H1 (cell line): ENCODE measurements around the gene KRT72. TPM values are rescaled to one million over a fixed set of nuclear protein-coding genes. Genes with fewer than 3 reads are reported as not detected.

Source experiments
- CTCF ChIA-PET: fragments of 300-600 bp; sonication (Branson Sonifier 250); formaldehyde crosslinking; loops from one replicate; lab custom pipeline; 2021; ENCODE audit not compliant: partially characterized antibody; lab: Charles Lee
- POLR2A ChIA-PET: fragments of 300-600 bp; sonication (Branson Sonifier 250); formaldehyde crosslinking; loops from one replicate; lab custom pipeline; 2021; ENCODE audit warnings: inconsistent platforms; ENCODE audit not compliant: partially characterized antibody; lab: Charles Lee
- DNase-seq, 2 experiments: peaks; one replicate each; pipeline versions ENCODE4 v3.0.0 to v3.0.0-alpha.2; 2010 to 2022; ENCODE audit warnings: low spot score in 2 of 2, low read depth in 1 of 2, mixed read lengths in 1 of 2
- FAIRE-seq: peaks from 2 replicates; lab custom pipeline; 2011; peaks lifted over from hg19 to GRCh38; lab: Jason Lieb, UNC
- H2AFZ ChIP-seq: 2 replicates; pipeline ENCODE4 v1.8.1; 2012; ENCODE audit warnings: low read length, inconsistent platforms
- H2AK5ac ChIP-seq: 2 replicates; pipeline ENCODE4 v1.6.1; 2013; ENCODE audit warnings: low read depth, low read length
- H2BK120ac ChIP-seq: replicated peaks from 2 replicates; pipeline ENCODE3; 2013; ENCODE audit warnings: low read depth, low read length, inconsistent platforms
- H2BK12ac ChIP-seq: 2 replicates; pipeline ENCODE4 v1.6.1; 2013; ENCODE audit warnings: low read depth, low read length
- H2BK15ac ChIP-seq: 2 replicates; pipeline ENCODE4 v1.6.1; 2013; ENCODE audit warnings: low read length
- H2BK20ac ChIP-seq: 2 replicates; pipeline ENCODE4 v1.6.1; 2013; ENCODE audit warnings: low read length
- H2BK5ac ChIP-seq: 2 replicates; pipeline ENCODE4 v1.6.1; 2013; ENCODE audit warnings: low read depth, low read length
- H3K14ac ChIP-seq: 2 replicates; pipeline ENCODE4 v1.6.1; 2013; ENCODE audit warnings: inconsistent platforms; ENCODE audit not compliant: insufficient read length
- H3K18ac ChIP-seq: 2 replicates; pipeline ENCODE4 v1.6.1; 2013; ENCODE audit warnings: low read length; ENCODE audit errors: extremely low read depth
- H3K23ac ChIP-seq: 2 replicates; pipeline ENCODE4 v1.6.1; 2013; ENCODE audit warnings: inconsistent platforms; ENCODE audit not compliant: insufficient read length
- H3K23me2 ChIP-seq: 2 replicates; pipeline ENCODE4 v1.6.1; 2013; ENCODE audit warnings: low read depth, low read length
- H3K27ac ChIP-seq: 2 replicates; pipeline ENCODE4 v1.6.1; 2011; ENCODE audit warnings: low read depth, low read length, inconsistent platforms
- H3K27me3 ChIP-seq, 4 experiments: replicated peaks in 1 of 4; 1 replicate in 1 of 4; 2 replicates in 3 of 4; pipeline versions ENCODE4 v1.6.1 to v1.8.1; 2011 to 2013; ENCODE audit warnings: low read length in 3 of 4, mild to moderate bottlenecking in 3 of 4, inconsistent platforms in 2 of 4, mixed read lengths in 2 of 4, moderate library complexity in 1 of 4; ENCODE audit not compliant: control insufficient read depth in 3 of 4, insufficient read depth in 3 of 4; ENCODE audit errors: extremely low read depth in 1 of 4
- H3K36me3 ChIP-seq, 4 experiments: 2 replicates each; pipeline versions ENCODE4 v1.6.1 to v1.8.1; 2011 to 2013; ENCODE audit warnings: mild to moderate bottlenecking in 4 of 4, low read length in 3 of 4, moderate library complexity in 2 of 4, control low read depth in 1 of 4, inconsistent platforms in 1 of 4; ENCODE audit not compliant: insufficient read depth in 4 of 4, control insufficient read depth in 2 of 4
- H3K4ac ChIP-seq: replicated peaks from 2 replicates; pipeline ENCODE3; 2013; ENCODE audit warnings: low read length, low read depth, mixed read lengths, inconsistent platforms; ENCODE audit not compliant: insufficient read length
- H3K4me1 ChIP-seq, 4 experiments: replicated peaks in 1 of 4; 1 replicate in 1 of 4; 2 replicates in 3 of 4; pipeline versions ENCODE4 v1.6.1 to v1.8.1; 2011 to 2013; ENCODE audit warnings: low read length in 3 of 4, inconsistent platforms in 2 of 4, mixed read lengths in 1 of 4; ENCODE audit not compliant: insufficient read depth in 4 of 4, control insufficient read depth in 3 of 4
- H3K4me2 ChIP-seq, 2 experiments: 2 replicates each; pipeline versions ENCODE4 v1.6.1 to v1.8.1; 2011 to 2013; ENCODE audit warnings: low read depth in 2 of 2, low read length in 2 of 2, control low read depth in 1 of 2, inconsistent platforms in 1 of 2, mild to moderate bottlenecking in 1 of 2; ENCODE audit not compliant: insufficient read depth in 1 of 2
- H3K4me3 ChIP-seq, 4 experiments: fragments of 200-600, 300-600 bp in 1 of 4; sonication (generic), shearing (Covaris generic), sonication (Bioruptor Twin) in 1 of 4; 2 replicates each; pipeline versions ENCODE4 v1.5.1 to v1.8.1; 2011 to 2016; ENCODE audit warnings: low read length in 4 of 4, low read depth in 3 of 4, control low read depth in 2 of 4, inconsistent platforms in 2 of 4, mild to moderate bottlenecking in 2 of 4, mixed read lengths in 1 of 4, moderate library complexity in 1 of 4; ENCODE audit not compliant: insufficient read depth in 2 of 4; ENCODE audit errors: extremely low read depth in 1 of 4
- H3K56ac ChIP-seq: replicated peaks from 2 replicates; pipeline ENCODE3; 2013; ENCODE audit warnings: low read depth, mild to moderate bottlenecking, mixed read lengths, low read length, inconsistent platforms; ENCODE audit not compliant: insufficient read length
- H3K79me1 ChIP-seq: 2 replicates; pipeline ENCODE4 v1.6.1; 2013; ENCODE audit warnings: low read depth, low read length, control low read depth
- H3K79me2 ChIP-seq, 2 experiments: 2 replicates each; pipeline versions ENCODE4 v1.6.1 to v1.8.1; 2012 to 2013; ENCODE audit warnings: low read length in 2 of 2, mild to moderate bottlenecking in 2 of 2, inconsistent platforms in 1 of 2; ENCODE audit not compliant: insufficient read depth in 2 of 2, control insufficient read depth in 1 of 2
- H3K9ac ChIP-seq, 4 experiments: replicated peaks in 1 of 4; 1 replicate in 1 of 4; 2 replicates in 3 of 4; pipeline versions ENCODE4 v1.6.1 to v1.8.1; 2011 to 2013; ENCODE audit warnings: low read depth in 3 of 4, low read length in 3 of 4, control low read depth in 2 of 4, mild to moderate bottlenecking in 2 of 4, moderate library complexity in 2 of 4, inconsistent platforms in 1 of 4; ENCODE audit errors: extremely low read depth in 1 of 4
- H3K9me3 ChIP-seq, 2 experiments: 2 replicates each; pipeline versions ENCODE4 v1.6.1 to v1.8.1; 2012 to 2013; ENCODE audit warnings: mild to moderate bottlenecking in 2 of 2, moderate library complexity in 2 of 2, control low read depth in 1 of 2, inconsistent platforms in 1 of 2, low read depth in 1 of 2, low read length in 1 of 2, mixed read lengths in 1 of 2; ENCODE audit not compliant: insufficient read depth in 2 of 2
- H4K20me1 ChIP-seq, 2 experiments: replicated peaks in 1 of 2; 2 replicates each; pipeline versions ENCODE3 to v1.8.1; 2011 to 2013; ENCODE audit warnings: inconsistent platforms in 2 of 2, low read length in 2 of 2, mild to moderate bottlenecking in 1 of 2; ENCODE audit not compliant: insufficient read depth in 2 of 2, control insufficient read depth in 1 of 2
- H4K5ac ChIP-seq: 2 replicates; pipeline ENCODE4 v1.6.1; 2013; ENCODE audit warnings: low read length, low read depth, mixed read lengths, inconsistent platforms; ENCODE audit not compliant: insufficient read length
- H4K8ac ChIP-seq: 2 replicates; pipeline ENCODE4 v1.8.0; 2013; ENCODE audit warnings: mild to moderate bottlenecking, moderate library complexity, low read length, inconsistent platforms; ENCODE audit not compliant: insufficient read depth; ENCODE audit errors: extremely low read depth
- H4K91ac ChIP-seq: replicated peaks from 2 replicates; pipeline ENCODE3; 2013; ENCODE audit warnings: low read length, mixed read lengths, inconsistent platforms; ENCODE audit not compliant: insufficient read length
- ASH2L ChIP-seq: fragments of 200-600, 300-600 bp; sonication (generic); IDR thresholded peaks from one replicate; pipeline ENCODE4 v1.7.1; 2017; ENCODE audit warnings: low read length
- GABPA ChIP-seq: IDR thresholded peaks from 2 replicates; pipeline ENCODE4 v1.6.1; 2011; ENCODE audit warnings: mild to moderate bottlenecking, low read length, moderate library complexity, borderline replicate concordance; ENCODE audit not compliant: insufficient read depth
- MAFK ChIP-seq: IDR thresholded peaks from 2 replicates; pipeline ENCODE4 v1.6.1; 2012; ENCODE audit warnings: low read depth, mild to moderate bottlenecking, improper control_type of control experiment, low read length
- POLR2A ChIP-seq, 2 experiments: IDR thresholded peaks; 1 replicate in 1 of 2; 2 replicates in 1 of 2; pipeline ENCODE4 v1.6.1; 2011; ENCODE audit warnings: low read depth in 2 of 2, low read length in 2 of 2, mild to moderate bottlenecking in 2 of 2; ENCODE audit errors: control extremely low read depth in 1 of 2
- SP2 ChIP-seq: IDR thresholded peaks from 2 replicates; pipeline ENCODE4 v1.6.1; 2012; ENCODE audit warnings: mild to moderate bottlenecking, low read length, inconsistent platforms
- WGBS, 2 experiments: shearing (Covaris generic) in 1 of 2; methylation state at CpG; one replicate each; pipeline versions ENCODE4 v1.1.6 to v1.1.7; 2013 to 2015; ENCODE audit warnings: low lambda C conversion rate in 2 of 2, mixed read lengths in 2 of 2, inconsistent platforms in 1 of 2, low coverage in 1 of 2, missing lambda C conversion rate in 1 of 2; ENCODE audit not compliant: insufficient replicate concordance in 2 of 2, insufficient coverage in 1 of 2, insufficient read length in 1 of 2; ENCODE audit errors: extremely low coverage in 1 of 2, missing lambda C conversion rate in 1 of 2; 5-methylcytosine and 5-hydroxymethylcytosine counted together
- polyA plus RNA-seq, 7 experiments: library from polyadenylated mRNA; depleted of rRNA in 3 of 7; stranded (reverse) in 5 of 7; unstranded in 2 of 7; fragments of >200 nt in 5 of 7; fragments of 200-250 nt in 2 of 7; gene quantifications; 1 replicate in 5 of 7; 2 replicates in 1 of 7; 4 replicates in 1 of 7; pipeline versions ENCODE4 v1.2.1 to v1.2.3, GENCODE V29; 2011 to 2013; ENCODE audit warnings: missing spikeins in 2 of 7, mixed read lengths in 2 of 7
- total RNA-seq: library from RNA; stranded (reverse); fragmentation: NEBNext Ultra II Directional; extraction: Animal tissue kit (Norgen Biotek cat#: 25700); gene quantifications from 2 replicates; pipeline ENCODE4 v1.2.1, GENCODE V29; 2021
- TF ChIP-seq, protein P1 (sequence below): IDR thresholded peaks from 2 replicates; pipeline ENCODE4 v1.6.1; 2012; ENCODE audit warnings: inconsistent platforms

The KRT72 gene
- total and polyA plus RNA-seq, 2 of the 8 experiments (the other 6 are each of a cell fraction or from before 2014, with no cell fraction given) = not detected

DNA sequence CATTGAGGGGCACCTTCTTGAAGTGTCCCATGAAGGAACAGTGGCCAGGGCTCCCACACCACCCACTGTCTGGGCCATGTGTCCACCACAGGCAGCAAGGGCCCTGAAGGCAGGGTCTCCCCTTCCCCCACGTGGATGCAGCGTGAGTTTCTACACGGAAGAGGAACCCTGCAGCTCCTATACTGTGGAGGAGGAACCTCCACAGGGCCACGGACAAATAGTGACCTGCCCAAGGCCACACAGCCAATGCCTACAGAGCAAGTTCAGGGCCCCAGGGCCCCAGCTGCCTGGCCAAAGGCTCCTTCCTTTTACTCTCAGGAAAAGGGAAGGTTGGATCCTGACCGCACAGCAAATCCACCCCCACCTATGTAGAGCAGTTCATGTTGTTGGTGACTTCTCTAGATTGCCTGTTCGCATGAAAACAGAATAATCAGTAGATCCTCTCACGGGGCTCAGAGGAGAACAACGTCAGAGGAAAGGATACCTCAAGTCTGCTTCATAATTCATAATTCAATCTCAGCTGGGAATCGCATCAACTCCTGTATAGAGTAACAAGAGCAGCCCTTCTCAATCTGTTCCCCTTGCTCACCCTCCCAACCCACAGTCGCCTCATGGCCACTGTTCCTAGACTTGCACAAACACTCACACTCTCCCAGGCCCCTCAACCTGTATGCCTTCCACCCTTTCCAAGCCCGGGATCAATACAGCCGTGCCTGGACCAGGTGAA, 28.2 kb upstream of the KRT72 start:
- no peak for FAIRE-seq

More for the DNA sequence above, 28.2 kb upstream of the KRT72 start:
- H3K14ac ChIP-seq = no peak overlapping the region
- H3K27ac ChIP-seq = no peak overlapping the region
- no peak overlapping the region for H2BK5ac ChIP-seq
- no peaks in the 10 kb centered on the region for H3K9me3 ChIP-seq
- no peak overlapping the region for H2BK15ac ChIP-seq
- H4K8ac ChIP-seq = no peak overlapping the region
- H4K20me1 ChIP-seq = no peaks in the 10 kb centered on the region
- H3K4me2 ChIP-seq = no peak overlapping the region
- POLR2A ChIA-PET = interaction anchor here (0.5 to 0.6 kb wide), 2 partner anchors 243 to 394 kb away, joined by 3 read pairs; no protein-coding TSS in a partner anchor
- H3K4me1 ChIP-seq = no peaks in the 10 kb centered on the region
- no peaks in the 10 kb centered on the region; the same call in 1 of the 2 replicates for H3K79me1 ChIP-seq
- H3K18ac ChIP-seq = no peak overlapping the region
- H2AFZ ChIP-seq = no peak overlapping the region
- no peak overlapping the region for H2BK20ac ChIP-seq
- no peak for TF ChIP-seq MAFK
- TF ChIP-seq ASH2L = no peak
- no peak for TF ChIP-seq SP2
- TF ChIP-seq, protein P1, sequence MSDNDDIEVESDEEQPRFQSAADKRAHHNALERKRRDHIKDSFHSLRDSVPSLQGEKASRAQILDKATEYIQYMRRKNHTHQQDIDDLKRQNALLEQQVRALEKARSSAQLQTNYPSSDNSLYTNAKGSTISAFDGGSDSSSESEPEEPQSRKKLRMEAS = no peak
- no peak for TF ChIP-seq GABPA
- no peak for TF ChIP-seq POLR2A (IDR thresholded peaks at IDR 0.05; ENCODE audit: control extremely low read depth in 1 of 2, low read depth in 2 of 2, low read length in 2 of 2)
- H4K91ac ChIP-seq = no peak overlapping the region
- no peak overlapping the region for H3K56ac ChIP-seq
- peak in 1 of 2 experiments; percentile 22 for DNase-seq
- H2BK12ac ChIP-seq = no peak overlapping the region
- no peak overlapping the region for H4K5ac ChIP-seq
- H3K4ac ChIP-seq = no peak overlapping the region
- H3K79me2 ChIP-seq = no peaks in the 10 kb centered on the region
- H3K9ac ChIP-seq = no peak overlapping the region
- no peak overlapping the region for H3K23ac ChIP-seq
- H3K23me2 ChIP-seq = no peaks in the 10 kb centered on the region
- H2BK120ac ChIP-seq = no peak overlapping the region
- H2AK5ac ChIP-seq = no peak overlapping the region
- H3K36me3 ChIP-seq = no peaks in the 10 kb centered on the region
- CTCF ChIA-PET = interaction anchor here (0.9 to 1.7 kb wide), 3 partner anchors 18 to 241 kb away, joined by 3 to 6 read pairs (median 3); no protein-coding TSS in a partner anchor
- no peak overlapping the region for H3K4me3 ChIP-seq
- no peaks in the 10 kb centered on the region; a peak in 2 of 7 replicates for H3K27me3 ChIP-seq
- 85% methylated on average over 12 of the region's 12 CpGs; no CpG with 5 or more reads in 1 of the 2 experiments for WGBS, 2 experiments
